GM13977 (cell line): ENCODE data around the gene FAN1.
"Not testable (repeated sequence)": the region's sequence is repeated elsewhere in the genome, so short reads cannot be mapped to it uniquely, and the experiment has no call there.

Experiments
- DNase-seq: peaks from one replicate; pipeline ENCODE4 v3.0.0; 2012; ENCODE audit warnings: low spot score
- in situ Hi-C: fragments of 300-500 bp; cut with MboI; formaldehyde crosslinking; loops from one replicate; pipeline ENCODE4 v1.12.0; 2022; ENCODE audit warnings: low sequenced_read_pairs, low pct_unique_long_range_greater_than_20kb, mixed read lengths, inconsistent platforms; ENCODE audit not compliant: unreplicated experiment
- TF ChIP-seq, protein P1 (sequence below): IDR thresholded peaks from 2 replicates; pipeline ENCODE4 v1.5.1; 2012; ENCODE audit warnings: mild to moderate bottlenecking, control low read depth; ENCODE audit not compliant: insufficient read depth; ENCODE audit errors: extremely low read depth, missing control alignments

The FAN1 gene

GRCh38 chr15:30878515-30878914 is 25.2 kb upstream of the FAN1 start:
- TF ChIP-seq, protein P1, sequence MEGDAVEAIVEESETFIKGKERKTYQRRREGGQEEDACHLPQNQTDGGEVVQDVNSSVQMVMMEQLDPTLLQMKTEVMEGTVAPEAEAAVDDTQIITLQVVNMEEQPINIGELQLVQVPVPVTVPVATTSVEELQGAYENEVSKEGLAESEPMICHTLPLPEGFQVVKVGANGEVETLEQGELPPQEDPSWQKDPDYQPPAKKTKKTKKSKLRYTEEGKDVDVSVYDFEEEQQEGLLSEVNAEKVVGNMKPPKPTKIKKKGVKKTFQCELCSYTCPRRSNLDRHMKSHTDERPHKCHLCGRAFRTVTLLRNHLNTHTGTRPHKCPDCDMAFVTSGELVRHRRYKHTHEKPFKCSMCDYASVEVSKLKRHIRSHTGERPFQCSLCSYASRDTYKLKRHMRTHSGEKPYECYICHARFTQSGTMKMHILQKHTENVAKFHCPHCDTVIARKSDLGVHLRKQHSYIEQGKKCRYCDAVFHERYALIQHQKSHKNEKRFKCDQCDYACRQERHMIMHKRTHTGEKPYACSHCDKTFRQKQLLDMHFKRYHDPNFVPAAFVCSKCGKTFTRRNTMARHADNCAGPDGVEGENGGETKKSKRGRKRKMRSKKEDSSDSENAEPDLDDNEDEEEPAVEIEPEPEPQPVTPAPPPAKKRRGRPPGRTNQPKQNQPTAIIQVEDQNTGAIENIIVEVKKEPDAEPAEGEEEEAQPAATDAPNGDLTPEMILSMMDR, result no peak
- in situ Hi-C loops, result loop anchor here (25.0 kb wide), 1 partner anchor 216 kb away; no protein-coding TSS in a partner anchor
- no peak for DNase-seq

DNA sequence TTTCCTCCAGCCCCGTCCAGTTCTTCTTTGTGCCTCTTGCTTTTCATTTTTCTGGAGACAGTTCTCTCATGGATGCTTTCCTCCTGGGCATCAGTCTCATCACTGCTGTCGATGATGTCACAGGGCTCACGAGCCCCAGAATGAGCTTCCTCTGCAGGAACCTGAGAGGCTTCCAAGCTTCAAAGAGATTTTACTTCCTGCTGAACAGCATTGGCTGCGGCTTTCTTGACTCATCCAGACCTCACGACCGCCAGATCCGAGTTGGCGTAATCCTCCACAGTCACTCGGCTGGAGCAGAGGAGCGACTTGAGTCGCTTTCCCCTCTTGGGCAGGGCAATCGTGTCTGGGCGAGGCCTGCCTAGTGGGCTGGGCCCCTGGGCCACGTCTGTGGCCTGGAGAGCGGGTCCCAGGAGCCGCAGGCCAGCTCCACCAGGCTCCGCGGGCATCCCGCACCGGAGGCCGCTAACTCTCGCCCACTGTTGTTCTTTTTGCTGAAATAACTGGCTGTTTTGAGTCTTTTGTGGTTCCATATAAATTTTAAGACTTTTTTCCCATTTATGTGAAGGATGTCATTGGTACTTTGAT is 20.8 kb upstream of the FAN1 start:
- TF ChIP-seq, protein P1, result no peak
- no peak for DNase-seq
- in situ Hi-C loops, result loop anchor here (25.0 kb wide), 1 partner anchor 221 kb away; no protein-coding TSS in a partner anchor

DNA sequence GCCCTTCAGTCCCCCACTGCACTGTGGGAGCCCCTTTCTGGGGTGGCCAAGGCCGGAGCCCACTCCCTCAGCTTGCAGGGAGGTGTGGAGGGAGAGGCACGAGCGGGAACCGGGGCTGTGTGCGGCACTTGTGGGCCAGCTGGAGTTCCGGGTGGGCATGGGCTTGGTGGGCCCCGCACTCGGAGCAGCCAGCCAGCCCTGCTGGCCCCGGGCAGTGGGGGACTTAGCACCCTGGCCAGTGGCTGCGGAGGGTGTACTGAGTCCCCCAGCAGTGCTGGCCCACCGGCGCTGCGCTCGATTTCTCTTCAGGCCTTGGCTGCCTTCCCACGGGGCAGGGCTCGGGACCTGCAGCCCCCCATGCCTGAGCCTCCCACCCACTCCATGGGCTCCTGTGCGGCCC is 20.0 kb upstream of the FAN1 start:
- in situ Hi-C loops, result loop anchor here (25.0 kb wide), 1 partner anchor 221 kb away; no protein-coding TSS in a partner anchor
- not testable (repeated sequence) for DNase-seq

GRCh38 chr15:30885814-30886213 is 17.9 kb upstream of the FAN1 start:
- DNase-seq, result no peak
- in situ Hi-C loops, result loop anchor here (25.0 kb wide), 1 partner anchor 224 kb away; no protein-coding TSS in a partner anchor
- TF ChIP-seq, protein P1, result no peak

GRCh38 chr15:30889196-30889595 is 14.5 kb upstream of the FAN1 start:
- DNase-seq, result no peak

DNA sequence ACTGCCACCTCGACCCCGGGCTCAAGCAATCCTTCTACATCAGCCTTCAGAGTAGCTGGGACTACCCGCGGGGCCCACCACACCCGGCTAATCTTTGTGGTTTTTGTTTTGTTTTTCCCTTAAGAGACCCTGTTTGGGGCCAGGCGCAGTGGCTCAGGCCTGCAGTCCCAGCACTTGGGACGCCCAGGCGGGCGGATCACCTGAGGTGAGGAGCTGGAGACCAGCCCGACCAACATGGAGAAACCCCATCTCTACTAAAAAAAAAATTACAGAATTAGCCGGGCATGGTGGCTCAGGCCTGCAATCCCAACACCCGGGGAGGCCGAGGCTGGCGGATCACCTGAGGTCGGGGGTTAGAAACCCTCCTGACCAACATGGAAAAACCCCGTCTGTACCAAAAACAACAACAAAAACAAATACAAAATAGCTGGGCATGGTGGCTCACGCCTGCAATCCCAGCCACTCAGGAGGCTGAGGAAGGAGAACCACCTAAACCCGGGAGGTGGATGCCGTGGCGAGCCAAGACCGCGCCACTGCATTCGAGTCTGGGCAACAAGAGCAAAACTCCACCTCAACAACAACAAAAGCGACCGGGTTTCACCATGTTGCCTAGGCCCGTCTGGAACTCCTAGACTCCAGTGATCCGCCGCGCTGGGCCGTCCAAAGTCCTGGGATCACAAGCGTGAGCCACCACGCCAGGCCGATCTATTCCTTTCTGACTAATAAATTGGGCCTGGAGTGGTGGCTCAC is 8.1 kb upstream of the FAN1 start:
- TF ChIP-seq, protein P1, result no peak
- in situ Hi-C loops, result loop anchor here (10.0 to 25.0 kb wide), 3 partner anchors 229 to 599 kb away; no protein-coding TSS in a partner anchor
- DNase-seq, result no peak

More at GRCh38 chr15:30889196-30889595, 14.5 kb upstream of the FAN1 start:
- TF ChIP-seq, protein P1, result no peak
- in situ Hi-C loops, result loop anchor here (25.0 kb wide), 1 partner anchor 227 kb away; no protein-coding TSS in a partner anchor

DNA sequence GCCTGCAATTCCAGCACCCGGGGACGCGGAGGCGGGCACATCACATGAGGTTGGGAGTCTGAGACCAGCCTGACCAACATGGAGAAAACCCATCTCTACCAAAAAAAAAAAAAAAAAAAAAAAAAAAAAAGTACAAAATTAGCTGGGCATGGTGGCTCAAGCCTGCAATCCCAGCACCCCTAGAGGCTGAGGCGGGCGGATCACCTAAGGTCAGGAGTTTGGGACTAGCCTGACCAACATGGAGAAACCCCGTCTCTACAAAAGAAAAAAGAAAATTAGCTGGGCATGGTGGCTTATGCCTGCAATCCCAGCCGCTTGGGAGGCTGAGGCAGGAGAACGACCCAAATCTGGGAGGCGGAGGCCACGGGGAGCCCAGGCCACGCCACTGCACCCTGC is 7.5 kb upstream of the FAN1 start:
- no peak for DNase-seq
- in situ Hi-C loops, result loop anchor here (10.0 to 25.0 kb wide), 3 partner anchors 229 to 599 kb away; no protein-coding TSS in a partner anchor
- TF ChIP-seq, protein P1, result no peak
